PFSK-1 (cell line): ENCODE data around the gene TNFSF13.

Source experiments
- FOXP2 ChIP-seq: optimal IDR thresholded peaks from 2 replicates; pipeline ENCODE3; 2011; ENCODE audit warnings: borderline replicate concordance, control low read depth, inconsistent platforms; ENCODE audit not compliant: insufficient read depth; ENCODE audit errors: extremely low read length, extremely low read depth
- POLR2AphosphoS5 ChIP-seq: IDR thresholded peaks from 2 replicates; pipeline ENCODE4 v1.6.1; 2012; ENCODE audit warnings: low read depth, mild to moderate bottlenecking, control low read depth, low read length, moderate library complexity
- SIN3A ChIP-seq: IDR thresholded peaks from 2 replicates; pipeline ENCODE4 v1.6.1; 2012; ENCODE audit warnings: mild to moderate bottlenecking, low read length, moderate library complexity, borderline replicate concordance; ENCODE audit not compliant: insufficient read depth
- TAF1 ChIP-seq: IDR thresholded peaks from 2 replicates; pipeline ENCODE4 v1.6.1; 2012; ENCODE audit warnings: low read length, control low read depth, borderline replicate concordance; ENCODE audit not compliant: insufficient read depth
- TF ChIP-seq, protein P1 (sequence below), 2 experiments: IDR thresholded peaks; 2 replicates each; pipeline versions ENCODE4 v1.6.1 to v1.8.0; 2011 to 2012; ENCODE audit warnings: low read depth in 2 of 2, low read length in 2 of 2, control low read depth in 1 of 2, inconsistent platforms in 1 of 2, mild to moderate bottlenecking in 1 of 2, moderate library complexity in 1 of 2; ENCODE audit not compliant: insufficient read depth in 1 of 2

TNFSF13 gene

DNA sequence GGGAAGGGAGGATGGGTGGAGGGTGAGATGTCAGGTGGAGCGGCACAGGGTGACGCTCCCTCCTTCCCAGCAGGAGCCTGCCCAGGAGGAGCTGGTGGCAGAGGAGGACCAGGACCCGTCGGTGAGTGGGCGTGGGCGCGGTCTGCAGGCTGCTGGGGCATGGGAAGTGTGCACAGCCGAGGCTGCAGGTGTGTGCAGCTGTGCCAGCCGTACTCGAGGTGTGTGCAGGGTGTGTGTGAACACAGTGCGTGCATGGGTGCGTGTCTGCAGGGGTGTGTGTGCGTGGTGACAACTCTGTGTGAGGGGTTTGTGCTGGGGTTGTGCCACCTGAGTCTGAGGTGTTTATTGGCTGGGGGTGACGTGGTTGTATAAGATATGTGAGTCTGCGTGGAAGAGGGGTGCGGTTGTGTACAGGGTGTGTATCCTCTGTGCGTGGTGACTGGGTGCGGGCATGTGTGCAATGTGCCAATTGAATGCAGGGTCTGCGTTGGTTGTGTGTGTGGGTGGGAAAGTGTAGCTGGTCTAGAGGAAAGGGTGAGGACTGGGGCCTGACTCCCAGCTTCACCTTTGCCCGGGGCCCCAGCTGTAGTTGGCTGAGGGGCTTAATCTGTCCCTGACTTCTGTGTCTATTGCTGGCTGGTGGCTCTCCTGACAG is 9.0 kb upstream of the TNFSF13 start:
- no peak for TF ChIP-seq POLR2AphosphoS5
- TF ChIP-seq SIN3A: no peak
- no peak for TF ChIP-seq TAF1
- no peak for TF ChIP-seq FOXP2
- TF ChIP-seq, protein P1, sequence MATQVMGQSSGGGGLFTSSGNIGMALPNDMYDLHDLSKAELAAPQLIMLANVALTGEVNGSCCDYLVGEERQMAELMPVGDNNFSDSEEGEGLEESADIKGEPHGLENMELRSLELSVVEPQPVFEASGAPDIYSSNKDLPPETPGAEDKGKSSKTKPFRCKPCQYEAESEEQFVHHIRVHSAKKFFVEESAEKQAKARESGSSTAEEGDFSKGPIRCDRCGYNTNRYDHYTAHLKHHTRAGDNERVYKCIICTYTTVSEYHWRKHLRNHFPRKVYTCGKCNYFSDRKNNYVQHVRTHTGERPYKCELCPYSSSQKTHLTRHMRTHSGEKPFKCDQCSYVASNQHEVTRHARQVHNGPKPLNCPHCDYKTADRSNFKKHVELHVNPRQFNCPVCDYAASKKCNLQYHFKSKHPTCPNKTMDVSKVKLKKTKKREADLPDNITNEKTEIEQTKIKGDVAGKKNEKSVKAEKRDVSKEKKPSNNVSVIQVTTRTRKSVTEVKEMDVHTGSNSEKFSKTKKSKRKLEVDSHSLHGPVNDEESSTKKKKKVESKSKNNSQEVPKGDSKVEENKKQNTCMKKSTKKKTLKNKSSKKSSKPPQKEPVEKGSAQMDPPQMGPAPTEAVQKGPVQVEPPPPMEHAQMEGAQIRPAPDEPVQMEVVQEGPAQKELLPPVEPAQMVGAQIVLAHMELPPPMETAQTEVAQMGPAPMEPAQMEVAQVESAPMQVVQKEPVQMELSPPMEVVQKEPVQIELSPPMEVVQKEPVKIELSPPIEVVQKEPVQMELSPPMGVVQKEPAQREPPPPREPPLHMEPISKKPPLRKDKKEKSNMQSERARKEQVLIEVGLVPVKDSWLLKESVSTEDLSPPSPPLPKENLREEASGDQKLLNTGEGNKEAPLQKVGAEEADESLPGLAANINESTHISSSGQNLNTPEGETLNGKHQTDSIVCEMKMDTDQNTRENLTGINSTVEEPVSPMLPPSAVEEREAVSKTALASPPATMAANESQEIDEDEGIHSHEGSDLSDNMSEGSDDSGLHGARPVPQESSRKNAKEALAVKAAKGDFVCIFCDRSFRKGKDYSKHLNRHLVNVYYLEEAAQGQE (IDR thresholded peaks at IDR 0.05; ENCODE audit: insufficient read depth in 1 of 2, low read depth in 2 of 2, low read length in 2 of 2): no peak

DNA sequence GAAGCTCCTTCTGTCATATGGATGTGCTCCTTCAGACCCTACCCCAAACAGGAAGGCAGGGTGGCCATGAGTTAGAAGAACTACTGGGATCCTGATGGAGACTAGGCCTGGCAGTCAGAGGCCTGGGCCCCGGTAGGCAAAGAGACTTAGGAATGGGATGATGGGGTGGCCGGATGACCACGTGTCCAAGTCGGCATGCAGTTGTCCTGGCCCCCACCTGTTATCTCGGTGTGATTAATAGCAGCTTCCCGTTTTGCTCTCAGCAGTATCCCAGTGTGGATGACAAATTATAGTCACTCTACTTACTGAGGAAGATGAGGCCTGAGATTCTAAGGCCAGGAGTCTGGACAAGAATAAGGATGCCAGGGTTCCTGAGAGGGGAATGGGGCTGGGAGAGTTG is 8.2 kb upstream of the TNFSF13 start:
- no peak for TF ChIP-seq POLR2AphosphoS5
- TF ChIP-seq, protein P1 (IDR thresholded peaks at IDR 0.05; ENCODE audit: insufficient read depth in 1 of 2, low read depth in 2 of 2, low read length in 2 of 2): no peak
- TF ChIP-seq SIN3A: no peak

DNA sequence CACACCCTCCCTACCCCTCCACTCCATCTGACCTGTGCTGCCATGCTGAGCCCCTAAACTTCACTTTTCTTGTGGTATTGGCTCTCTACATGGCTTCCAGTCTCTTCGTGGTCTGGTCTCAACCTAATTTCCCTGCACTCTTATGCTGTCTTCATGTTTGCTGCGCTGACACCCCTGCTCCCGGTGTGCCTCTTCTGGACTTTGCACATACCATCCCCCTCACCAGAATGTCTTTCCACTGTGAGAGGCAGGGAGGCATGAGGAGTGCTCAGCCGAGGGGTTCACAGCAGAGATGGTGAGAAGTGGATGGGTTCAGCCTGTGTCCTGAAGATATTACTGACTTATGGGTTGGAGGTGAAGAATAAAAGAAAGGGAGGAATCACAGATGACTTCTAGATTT is 7.2 kb upstream of the TNFSF13 start:
- TF ChIP-seq SIN3A: no peak
- no peak for TF ChIP-seq POLR2AphosphoS5

DNA sequence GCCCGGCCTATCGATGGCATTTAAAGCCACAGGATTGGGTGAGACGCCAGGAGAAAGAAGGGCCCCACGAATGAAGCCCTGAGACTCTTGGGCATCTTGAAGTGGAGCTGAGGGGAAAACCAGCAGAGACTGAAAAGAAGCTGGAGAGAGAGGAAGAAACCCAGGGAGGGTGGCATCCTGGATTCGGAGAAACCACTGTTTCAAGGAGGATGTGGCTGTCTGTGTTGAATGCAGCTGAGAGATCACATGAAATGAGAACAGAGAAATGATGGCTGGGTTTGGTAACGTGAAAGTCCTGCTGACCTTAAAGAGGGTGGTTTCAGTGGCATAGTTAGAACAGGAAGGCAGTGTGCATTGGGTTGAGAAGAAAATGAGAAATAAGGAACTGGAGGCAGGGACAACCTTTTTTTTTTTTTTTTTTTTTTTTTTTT is 5.9 kb upstream of the TNFSF13 start:
- no peak for TF ChIP-seq POLR2AphosphoS5
- TF ChIP-seq SIN3A: no peak
- TF ChIP-seq, protein P1 (IDR thresholded peaks at IDR 0.05; ENCODE audit: insufficient read depth in 1 of 2, low read depth in 2 of 2, low read length in 2 of 2): no peak
- no peak for TF ChIP-seq TAF1
- TF ChIP-seq FOXP2: no peak

DNA sequence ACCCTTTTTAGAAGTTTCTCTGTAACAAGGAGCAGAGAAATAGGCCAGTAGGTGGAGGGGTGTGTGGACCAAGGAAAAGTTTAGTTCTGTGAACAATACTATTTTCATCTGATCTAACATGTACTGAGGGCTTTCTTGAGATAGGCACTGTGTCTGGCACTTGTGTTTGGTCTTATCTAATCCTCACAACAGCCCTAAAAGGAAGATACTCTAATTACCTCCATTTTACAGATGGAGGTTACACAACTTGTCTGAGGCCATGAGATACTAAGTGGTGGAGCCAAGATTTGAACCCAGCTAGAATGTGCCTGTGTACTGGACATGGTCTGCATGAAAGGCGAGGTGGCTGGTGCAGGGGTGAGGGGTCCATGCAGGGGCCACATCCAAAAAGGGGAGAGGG is 5.2 kb upstream of the TNFSF13 start:
- TF ChIP-seq TAF1 (no peak), POLR2AphosphoS5 (no peak), FOXP2 (no peak), SIN3A (no peak)
- TF ChIP-seq, protein P1 (IDR thresholded peaks at IDR 0.05; ENCODE audit: insufficient read depth in 1 of 2, low read depth in 2 of 2, low read length in 2 of 2): no peak

DNA sequence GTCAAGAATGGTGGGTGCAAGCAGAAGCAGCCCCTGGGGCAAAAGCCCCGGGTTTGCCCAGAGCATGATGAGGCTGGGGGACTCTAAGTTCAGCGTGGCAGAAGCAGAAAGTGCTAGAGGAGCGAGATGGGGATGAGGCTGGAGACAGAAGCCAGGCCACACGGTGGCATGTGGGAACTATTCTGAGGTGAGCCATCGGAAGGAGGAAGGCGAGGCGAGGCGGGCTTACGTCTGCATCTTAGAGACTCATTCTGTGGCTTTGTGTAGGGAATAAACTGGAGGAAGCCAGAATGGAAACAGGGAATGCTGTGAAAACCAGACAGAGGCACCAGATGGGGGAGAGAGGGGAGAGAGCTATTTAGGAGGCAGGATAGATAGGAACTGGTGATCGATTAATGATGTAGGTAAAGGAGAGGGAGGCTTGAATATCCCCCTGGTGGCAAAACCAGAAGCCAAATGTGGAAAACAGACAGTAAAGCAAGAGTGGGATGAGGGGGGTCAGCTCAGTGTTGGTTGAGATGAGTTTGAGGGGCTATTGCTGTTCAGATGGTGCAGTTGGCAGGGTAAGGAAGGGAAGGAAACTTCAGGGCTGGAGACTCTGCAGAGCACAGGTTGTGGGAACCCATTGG is 3.1 kb upstream of the TNFSF13 start:
- TF ChIP-seq TAF1 (no peak), SIN3A (no peak), POLR2AphosphoS5 (no peak), FOXP2 (no peak)
- TF ChIP-seq, protein P1 (IDR thresholded peaks at IDR 0.05; ENCODE audit: insufficient read depth in 1 of 2, low read depth in 2 of 2, low read length in 2 of 2): no peak
